Measurements from ENCODE around the gene FBLN1. TPM values are rescaled to one million over a fixed set of nuclear protein-coding genes. Genes with fewer than 3 reads are reported as not detected.

FBLN1 gene
- total and polyA plus RNA-seq, 9 donors: 62.7 to 394 (median 189) TPM

DNA sequence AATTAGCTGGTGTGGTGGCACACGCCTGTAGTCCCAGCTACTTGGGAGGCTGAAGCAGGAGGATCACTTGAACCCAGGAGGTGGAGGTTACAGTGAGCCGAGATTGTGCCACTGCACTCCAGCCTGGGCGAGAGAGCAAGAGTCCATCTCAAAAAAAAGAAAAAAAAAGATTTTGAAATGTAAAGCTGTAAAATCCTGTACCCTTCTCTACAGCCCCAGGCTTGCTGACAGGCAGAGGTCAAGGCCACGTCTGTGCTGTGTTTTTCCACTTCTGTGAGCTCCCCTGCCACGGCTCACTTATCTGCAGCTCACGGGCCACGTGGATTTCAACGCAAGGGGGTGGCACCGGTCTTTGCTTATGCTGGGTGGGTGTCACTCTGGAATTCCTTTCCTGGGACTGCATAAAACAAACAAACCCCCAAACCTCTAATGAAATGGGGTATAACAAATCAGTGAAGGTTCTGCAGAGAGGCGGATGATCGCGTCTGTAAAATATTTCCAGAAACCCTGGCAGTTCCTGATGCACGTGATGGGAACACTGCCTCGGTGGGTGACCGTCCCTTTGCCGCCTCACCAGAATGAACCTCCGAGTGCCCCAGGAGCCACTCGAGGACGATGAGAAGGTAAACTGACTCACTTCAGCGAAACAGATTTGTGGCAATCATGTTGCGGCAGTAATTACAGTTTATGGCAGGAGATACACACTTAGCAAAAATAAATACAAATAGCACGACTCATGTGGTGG is 125.0 kb downstream of the FBLN1 start:
- H3K27me3 ChIP-seq: no peaks in the 10 kb centered on the region
- peaks cover 2% of the 10 kb centered on the region for H3K4me1 ChIP-seq (ENCODE audit: insufficient read depth)
- no peak overlapping the region for H3K4me3 ChIP-seq
- no peaks in the 10 kb centered on the region for H3K9me3 ChIP-seq
- intact Hi-C loops (cut with DNase I): no loop called here
- H3K27ac ChIP-seq: no peak overlapping the region
- TF ChIP-seq EP300 (IDR thresholded peaks at IDR 0.05): no peak
- TF ChIP-seq, protein P1, sequence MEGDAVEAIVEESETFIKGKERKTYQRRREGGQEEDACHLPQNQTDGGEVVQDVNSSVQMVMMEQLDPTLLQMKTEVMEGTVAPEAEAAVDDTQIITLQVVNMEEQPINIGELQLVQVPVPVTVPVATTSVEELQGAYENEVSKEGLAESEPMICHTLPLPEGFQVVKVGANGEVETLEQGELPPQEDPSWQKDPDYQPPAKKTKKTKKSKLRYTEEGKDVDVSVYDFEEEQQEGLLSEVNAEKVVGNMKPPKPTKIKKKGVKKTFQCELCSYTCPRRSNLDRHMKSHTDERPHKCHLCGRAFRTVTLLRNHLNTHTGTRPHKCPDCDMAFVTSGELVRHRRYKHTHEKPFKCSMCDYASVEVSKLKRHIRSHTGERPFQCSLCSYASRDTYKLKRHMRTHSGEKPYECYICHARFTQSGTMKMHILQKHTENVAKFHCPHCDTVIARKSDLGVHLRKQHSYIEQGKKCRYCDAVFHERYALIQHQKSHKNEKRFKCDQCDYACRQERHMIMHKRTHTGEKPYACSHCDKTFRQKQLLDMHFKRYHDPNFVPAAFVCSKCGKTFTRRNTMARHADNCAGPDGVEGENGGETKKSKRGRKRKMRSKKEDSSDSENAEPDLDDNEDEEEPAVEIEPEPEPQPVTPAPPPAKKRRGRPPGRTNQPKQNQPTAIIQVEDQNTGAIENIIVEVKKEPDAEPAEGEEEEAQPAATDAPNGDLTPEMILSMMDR (IDR thresholded peaks at IDR 0.05): no peak
- TF ChIP-seq POLR2A (IDR thresholded peaks at IDR 0.05): no peak
- 47 to 64% (median 60%) methylated on average over 22 of the region's 22 CpGs for WGBS, 3 donors
- no peaks in the 10 kb centered on the region for H3K36me3 ChIP-seq
- peak in 1 of 5 donors; percentile 12 for DNase-seq

DNA sequence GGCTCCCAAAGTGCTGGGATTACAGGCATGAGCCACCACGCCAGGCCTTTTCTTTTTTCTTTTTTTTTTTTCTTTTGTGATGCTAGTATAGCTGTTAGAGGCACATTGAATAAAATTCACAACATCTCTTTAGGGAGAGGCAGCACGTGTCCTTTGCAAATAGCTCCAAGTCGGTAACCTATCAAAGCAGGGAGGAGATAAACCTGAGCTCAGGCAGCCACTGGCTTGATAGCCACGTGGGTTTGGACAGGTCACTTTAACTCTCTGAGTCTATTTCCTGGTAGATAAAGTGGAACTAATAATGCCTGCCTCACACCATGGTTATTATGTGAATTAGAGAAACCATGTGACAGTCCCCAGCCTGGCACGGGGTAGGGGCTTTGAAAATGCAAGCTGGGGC is 125.8 kb downstream of the FBLN1 start:
- no peaks in the 10 kb centered on the region for H3K36me3 ChIP-seq
- no peak overlapping the region for H3K27ac ChIP-seq
- intact Hi-C loops (cut with DNase I): no loop called here
- DNase-seq: no peak
- H3K4me3 ChIP-seq: no peak overlapping the region
- no peaks in the 10 kb centered on the region for H3K27me3 ChIP-seq
- no peak for TF ChIP-seq POLR2A (IDR thresholded peaks at IDR 0.05)
- no peak for TF ChIP-seq EP300 (IDR thresholded peaks at IDR 0.05)
- TF ChIP-seq, protein P1 (IDR thresholded peaks at IDR 0.05): no peak
- 57 to 65% (median 61%) methylated on average over 5 of the region's 5 CpGs for WGBS, 3 donors
- peaks cover 2% of the 10 kb centered on the region for H3K4me1 ChIP-seq (ENCODE audit: insufficient read depth)
- no peaks in the 10 kb centered on the region for H3K9me3 ChIP-seq

DNA sequence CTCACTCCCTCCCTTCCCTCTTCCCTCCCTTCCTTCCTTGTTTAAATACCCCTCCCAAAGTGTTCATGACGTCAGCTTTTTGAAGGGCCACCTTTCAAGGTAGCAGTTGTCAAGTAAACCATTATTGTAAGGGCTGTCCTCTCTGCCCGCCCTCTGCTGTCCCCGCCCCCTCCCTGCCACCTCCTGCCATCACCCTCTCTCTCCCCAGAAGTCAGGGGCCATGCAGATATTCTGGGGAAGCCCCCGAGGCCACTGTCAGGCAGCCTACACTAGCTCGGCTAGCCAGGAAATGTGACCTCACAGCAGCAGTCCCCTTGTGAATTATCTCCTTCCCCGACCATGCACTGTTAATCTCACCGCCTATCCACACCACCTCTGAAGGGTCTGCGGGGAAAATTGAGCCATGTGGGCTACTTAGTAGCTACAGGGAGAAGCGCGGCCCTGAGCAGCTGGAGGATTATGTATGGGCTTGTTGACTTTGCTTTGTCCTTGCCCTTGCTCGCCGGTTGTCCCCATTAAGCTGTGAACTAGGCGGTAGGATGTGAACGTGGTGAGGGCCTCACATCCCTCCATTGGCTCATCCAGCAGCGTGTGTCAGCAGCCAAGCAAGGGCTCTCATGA is 126.9 kb downstream of the FBLN1 start:
- Histone ChIP-seq H3K4me1 (ENCODE audit: insufficient read depth) (peaks cover 2% of the 10 kb centered on the region), H3K4me3 (no peak overlapping the region), H3K9me3 (no peaks in the 10 kb centered on the region), H3K27ac (no peak overlapping the region), H3K36me3 (no peaks in the 10 kb centered on the region), H3K27me3 (no peaks in the 10 kb centered on the region)
- no peak for DNase-seq
- 76% methylated on average over 15 of the region's 15 CpGs for WGBS, 3 donors
- intact Hi-C loops (cut with DNase I): loop anchor here in 1 of 4 donors (10.0 kb wide), 1 partner anchor 55 kb away; no protein-coding TSS in a partner anchor
- TF ChIP-seq EP300 (IDR thresholded peaks at IDR 0.05) (no peak), POLR2A (IDR thresholded peaks at IDR 0.05) (no peak)
- TF ChIP-seq, protein P1 (IDR thresholded peaks at IDR 0.05): no peak

DNA sequence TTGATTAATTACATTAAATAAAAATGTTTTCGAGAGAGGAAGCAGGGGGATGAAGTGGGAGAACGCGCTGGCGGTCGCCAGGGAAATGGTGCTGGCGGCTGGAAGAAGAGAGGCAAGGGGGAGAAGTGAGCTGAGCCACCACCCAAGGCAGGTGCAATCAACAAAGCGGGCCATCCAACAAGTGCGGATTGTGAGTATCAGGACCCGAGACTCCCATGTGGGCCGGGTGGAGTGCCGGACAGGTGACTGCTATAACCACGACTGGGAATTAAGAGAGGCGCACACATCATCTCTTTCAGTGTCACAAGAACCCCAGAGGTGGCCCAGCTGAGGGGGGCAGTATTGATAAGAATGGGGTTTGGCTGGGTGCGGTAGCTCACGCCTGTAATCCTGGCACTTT is 127.8 kb downstream of the FBLN1 start:
- Histone ChIP-seq H3K4me3 (no peak overlapping the region), H3K36me3 (no peaks in the 10 kb centered on the region), H3K27me3 (no peaks in the 10 kb centered on the region), H3K9me3 (no peaks in the 10 kb centered on the region), H3K27ac (no peak overlapping the region), H3K4me1 (ENCODE audit: insufficient read depth) (peaks cover 2% of the 10 kb centered on the region)
- TF ChIP-seq EP300 (IDR thresholded peaks at IDR 0.05) (no peak), POLR2A (IDR thresholded peaks at IDR 0.05) (no peak)
- TF ChIP-seq, protein P1 (IDR thresholded peaks at IDR 0.05): no peak
- intact Hi-C loops (cut with DNase I): loop anchor here in 1 of 4 donors (10.0 kb wide), 1 partner anchor 56 kb away; no protein-coding TSS in a partner anchor
- no peak for DNase-seq
- 91 to 96% (median 95%) methylated on average over 15 of the region's 15 CpGs for WGBS, 3 donors
